ENCODE results near the gene SMU1. TPM values are rescaled to one million over a fixed set of nuclear protein-coding genes. Genes with fewer than 3 reads are reported as not detected.

Gene SMU1
- total RNA-seq, result 10 to 100 TPM; 20.0 to 23.0 TPM

GRCh38 chr9:33076046-33077004, at the start of gene SMU1:
SMU1 (minus strand) TSS chr9:33076674; CDS start chr9:33076608, 66 bp downstream.
- Mint-ChIP-seq H3K27me3 (no peaks in the 10 kb centered on the region), H3K27ac (peak within 1 kb of the TSS; percentile 99), H3K4me1 (peaks cover 43% of the 10 kb centered on the region), H3K4me3 (peak within 1 kb of the TSS; percentile 98), H3K36me3 (peaks cover 24% of the 10 kb centered on the region), H3K9me3 (ENCODE audit: low read depth) (no peaks in the 10 kb centered on the region)
- DNase-seq (peak; percentile 98), ATAC-seq (peak; percentile 98)
- CTCF ChIA-PET, result interaction anchor here (0.6 to 3.2 kb wide), 7 partner anchors 9 to 152 kb away, joined by 3 to 14 read pairs (median 5); no protein-coding TSS in a partner anchor

- Mint-ChIP-seq H3K36me3 (peaks cover 11% of the 10 kb centered on the region), H3K4me3 (no peak overlapping the region), H3K27ac (no peak overlapping the region), H3K4me1 (peaks cover 11% of the 10 kb centered on the region), H3K9me3 (ENCODE audit: low read depth) (no peaks in the 10 kb centered on the region), H3K27me3 (no peaks in the 10 kb centered on the region)
- no peak for ATAC-seq
- CTCF ChIA-PET, result no interaction called here
- no peak for DNase-seq
Measured at GRCh38 chr9:33125461-33125860, 49.0 kb upstream of the SMU1 start.

- CTCF ChIA-PET, result no interaction called here
- no peak for DNase-seq
- H3K9me3 Mint-ChIP-seq (ENCODE audit: low read depth), result no peaks in the 10 kb centered on the region
- H3K4me1 Mint-ChIP-seq, result peaks cover 8% of the 10 kb centered on the region
- H3K36me3 Mint-ChIP-seq, result peaks cover 8% of the 10 kb centered on the region
- H3K27me3 Mint-ChIP-seq, result no peaks in the 10 kb centered on the region
- ATAC-seq, result no peak
- H3K4me3 Mint-ChIP-seq, result no peak overlapping the region
- no peak overlapping the region for H3K27ac Mint-ChIP-seq
Measured at GRCh38 chr9:33124751-33125381, 48.4 kb upstream of the SMU1 start.

- Mint-ChIP-seq H3K27ac (no peak overlapping the region), H3K4me3 (no peak overlapping the region), H3K36me3 (peaks cover 8% of the 10 kb centered on the region), H3K27me3 (no peaks in the 10 kb centered on the region), H3K4me1 (peaks cover 3% of the 10 kb centered on the region), H3K9me3 (ENCODE audit: low read depth) (no peaks in the 10 kb centered on the region)
- DNase-seq, result no peak
- no peak for ATAC-seq
- CTCF ChIA-PET, result no interaction called here
Measured at GRCh38 chr9:33124046-33124445, 47.6 kb upstream of the SMU1 start.

- CTCF ChIA-PET, result no interaction called here
- H3K36me3 Mint-ChIP-seq, result peaks cover 11% of the 10 kb centered on the region
- ATAC-seq (no peak), DNase-seq (no peak)
- peaks cover 3% of the 10 kb centered on the region for H3K4me1 Mint-ChIP-seq
- no peaks in the 10 kb centered on the region for H3K27me3 Mint-ChIP-seq
- no peak overlapping the region for H3K4me3 Mint-ChIP-seq
- H3K9me3 Mint-ChIP-seq (ENCODE audit: low read depth), result no peaks in the 10 kb centered on the region
- no peak overlapping the region for H3K27ac Mint-ChIP-seq
Measured at GRCh38 chr9:33123407-33124031, 47.0 kb upstream of the SMU1 start.

- H3K36me3 Mint-ChIP-seq, result peaks cover 6% of the 10 kb centered on the region
- CTCF ChIA-PET, result interaction anchor here (0.8 to 3.0 kb wide), 2 partner anchors 9 to 106 kb away, joined by 3 to 11 read pairs; no protein-coding TSS in a partner anchor
- ATAC-seq, result no peak
- no peak for DNase-seq
- no peaks in the 10 kb centered on the region for H3K9me3 Mint-ChIP-seq (ENCODE audit: low read depth)
- H3K27ac Mint-ChIP-seq, result peak overlapping the region; percentile 29
- peaks cover 22% of the 10 kb centered on the region for H3K4me1 Mint-ChIP-seq
- no peaks in the 10 kb centered on the region for H3K27me3 Mint-ChIP-seq
- no peak overlapping the region for H3K4me3 Mint-ChIP-seq
Measured at GRCh38 chr9:33120620-33121019, 44.1 kb upstream of the SMU1 start.

GRCh38 chr9:33117796-33118195, 41.3 kb upstream of the SMU1 start:
- peaks cover 25% of the 10 kb centered on the region for H3K4me1 Mint-ChIP-seq
- peaks cover 19% of the 10 kb centered on the region for H3K36me3 Mint-ChIP-seq
- no peak overlapping the region for H3K4me3 Mint-ChIP-seq
- DNase-seq (no peak), ATAC-seq (no peak)
- H3K27ac Mint-ChIP-seq, result peak overlapping the region; percentile 9
- no peaks in the 10 kb centered on the region for H3K27me3 Mint-ChIP-seq
- no peaks in the 10 kb centered on the region for H3K9me3 Mint-ChIP-seq (ENCODE audit: low read depth)
- CTCF ChIA-PET, result interaction anchor here (0.9 to 1.2 kb wide), 2 partner anchors 53 to 94 kb away, joined by 3 to 5 read pairs; no protein-coding TSS in a partner anchor

- Mint-ChIP-seq H3K36me3 (peaks cover 24% of the 10 kb centered on the region), H3K4me1 (peaks cover 25% of the 10 kb centered on the region), H3K27ac (peak overlapping the region; percentile 70), H3K27me3 (no peaks in the 10 kb centered on the region), H3K4me3 (peak overlapping the region; percentile 16), H3K9me3 (ENCODE audit: low read depth) (no peaks in the 10 kb centered on the region)
- ATAC-seq (peak; percentile 72), DNase-seq (peak; percentile 58)
- CTCF ChIA-PET, result interaction anchor here (0.9 to 1.2 kb wide), 2 partner anchors 10 to 53 kb away, joined by 3 to 5 read pairs; no protein-coding TSS in a partner anchor
Measured at GRCh38 chr9:33117306-33117705, 40.8 kb upstream of the SMU1 start.

- CTCF ChIA-PET, result interaction anchor here (0.9 to 1.2 kb wide), 2 partner anchors 10 to 54 kb away, joined by 3 to 5 read pairs; no protein-coding TSS in a partner anchor
- Mint-ChIP-seq H3K9me3 (ENCODE audit: low read depth) (no peaks in the 10 kb centered on the region), H3K36me3 (peaks cover 24% of the 10 kb centered on the region), H3K27me3 (no peaks in the 10 kb centered on the region), H3K4me1 (peaks cover 25% of the 10 kb centered on the region), H3K27ac (peak overlapping the region; percentile 70), H3K4me3 (peak overlapping the region; percentile 34)
- DNase-seq, result no peak
- ATAC-seq, result peak; percentile 34
Measured at GRCh38 chr9:33116860-33117259, 40.4 kb upstream of the SMU1 start.

- H3K4me1 Mint-ChIP-seq, result peaks cover 22% of the 10 kb centered on the region
Measured at GRCh38 chr9:33114746-33115145, 38.3 kb upstream of the SMU1 start.

GRCh38 chr9:33113799-33114547, 37.5 kb upstream of the SMU1 start:
- Mint-ChIP-seq H3K4me1 (peaks cover 22% of the 10 kb centered on the region), H3K36me3 (peaks cover 25% of the 10 kb centered on the region), H3K9me3 (ENCODE audit: low read depth) (no peaks in the 10 kb centered on the region), H3K27ac (peak overlapping the region; percentile 44), H3K27me3 (no peaks in the 10 kb centered on the region), H3K4me3 (no peak overlapping the region)
- DNase-seq (no peak), ATAC-seq (no peak)
- CTCF ChIA-PET, result no interaction called here

More at GRCh38 chr9:33114746-33115145, 38.3 kb upstream of the SMU1 start:
- H3K4me3 Mint-ChIP-seq, result no peak overlapping the region
- peaks cover 25% of the 10 kb centered on the region for H3K36me3 Mint-ChIP-seq
- DNase-seq (no peak), ATAC-seq (no peak)
- H3K9me3 Mint-ChIP-seq (ENCODE audit: low read depth), result no peaks in the 10 kb centered on the region
- no peaks in the 10 kb centered on the region for H3K27me3 Mint-ChIP-seq
- no peak overlapping the region for H3K27ac Mint-ChIP-seq
- CTCF ChIA-PET, result no interaction called here

- ATAC-seq, result no peak
- peaks cover 20% of the 10 kb centered on the region for H3K36me3 Mint-ChIP-seq
- no peak overlapping the region for H3K4me3 Mint-ChIP-seq
- DNase-seq, result peak; percentile 26
- H3K9me3 Mint-ChIP-seq (ENCODE audit: low read depth), result no peaks in the 10 kb centered on the region
- no peak overlapping the region for H3K27ac Mint-ChIP-seq
- CTCF ChIA-PET, result no interaction called here
- H3K27me3 Mint-ChIP-seq, result no peaks in the 10 kb centered on the region
- peaks cover 11% of the 10 kb centered on the region for H3K4me1 Mint-ChIP-seq
Measured at GRCh38 chr9:33112094-33112493, 35.6 kb upstream of the SMU1 start.

- H3K27ac Mint-ChIP-seq, result no peak overlapping the region
- CTCF ChIA-PET, result no interaction called here
- H3K27me3 Mint-ChIP-seq, result no peaks in the 10 kb centered on the region
- no peak overlapping the region for H3K4me3 Mint-ChIP-seq
- DNase-seq (peak; percentile 35), ATAC-seq (no peak)
- peaks cover 6% of the 10 kb centered on the region for H3K4me1 Mint-ChIP-seq
- peaks cover 20% of the 10 kb centered on the region for H3K36me3 Mint-ChIP-seq
- no peaks in the 10 kb centered on the region for H3K9me3 Mint-ChIP-seq (ENCODE audit: low read depth)
Measured at GRCh38 chr9:33111631-33112030, 35.2 kb upstream of the SMU1 start.
